ENCODE data around the gene ALCAM.
"Not testable (repeated sequence)": the region's sequence is repeated elsewhere in the genome, so short reads cannot be mapped to it uniquely, and the experiment has no call there.

ALCAM gene

DNA sequence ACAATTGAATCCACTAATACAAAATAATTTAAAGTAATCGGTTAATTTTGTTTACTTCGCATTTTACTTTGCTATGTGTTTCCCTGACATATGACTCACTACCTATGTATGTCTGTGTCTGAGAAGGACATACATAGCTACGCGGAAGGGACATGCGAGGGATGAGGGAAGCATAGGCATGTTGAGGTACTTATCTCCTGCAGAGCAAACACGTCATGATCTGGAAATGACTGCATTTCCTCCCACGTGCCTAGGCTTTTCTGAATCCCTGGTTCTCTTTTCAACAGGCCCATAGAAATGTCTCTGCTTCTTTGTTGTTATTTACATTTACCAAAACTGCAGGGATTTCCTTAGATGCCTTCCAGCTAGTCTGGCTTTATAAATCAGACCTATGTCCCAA lies 27.5 kb downstream of the ALCAM start:
- H3K27me3 Mint-ChIP-seq = no peaks in the 10 kb centered on the region
- no peak overlapping the region for H3K4me3 Mint-ChIP-seq
- no peak for ATAC-seq
- H3K27ac Mint-ChIP-seq = no peak overlapping the region
- H3K9me3 Mint-ChIP-seq = peaks cover 8% of the 10 kb centered on the region
- H3K36me3 Mint-ChIP-seq = peaks cover 43% of the 10 kb centered on the region
- H3K4me1 Mint-ChIP-seq = peaks cover 30% of the 10 kb centered on the region

- ATAC-seq = no peak
- Mint-ChIP-seq H3K4me3 (no peak overlapping the region), H3K36me3 (peaks cover 34% of the 10 kb centered on the region), H3K4me1 (peaks cover 11% of the 10 kb centered on the region), H3K9me3 (no peaks in the 10 kb centered on the region), H3K27ac (no peak overlapping the region), H3K27me3 (no peaks in the 10 kb centered on the region)
These were observed 31.3 kb downstream of the ALCAM start for GRCh38 chr3:105397974-105398373.

GRCh38 chr3:105398437-105398836 lies 31.7 kb downstream of the ALCAM start:
- Mint-ChIP-seq H3K36me3 (peaks cover 36% of the 10 kb centered on the region), H3K27ac (no peak overlapping the region), H3K9me3 (no peaks in the 10 kb centered on the region), H3K4me3 (no peak overlapping the region), H3K4me1 (peaks cover 11% of the 10 kb centered on the region), H3K27me3 (no peaks in the 10 kb centered on the region)
- no peak for ATAC-seq

GRCh38 chr3:105399062-105399461 lies 32.4 kb downstream of the ALCAM start:
- Mint-ChIP-seq H3K4me3 (no peak overlapping the region), H3K4me1 (peaks cover 11% of the 10 kb centered on the region), H3K27me3 (no peaks in the 10 kb centered on the region), H3K36me3 (peaks cover 43% of the 10 kb centered on the region), H3K27ac (no peak overlapping the region), H3K9me3 (peaks cover 3% of the 10 kb centered on the region)
- no peak for ATAC-seq

- Mint-ChIP-seq H3K36me3 (peaks cover 48% of the 10 kb centered on the region), H3K27ac (no peak overlapping the region), H3K27me3 (no peaks in the 10 kb centered on the region), H3K4me1 (peaks cover 11% of the 10 kb centered on the region), H3K9me3 (peaks cover 3% of the 10 kb centered on the region), H3K4me3 (no peak overlapping the region)
- no peak for ATAC-seq
These were observed 32.9 kb downstream of the ALCAM start for GRCh38 chr3:105399611-105400010.

- Mint-ChIP-seq H3K4me1 (peaks cover 7% of the 10 kb centered on the region), H3K4me3 (no peak overlapping the region), H3K9me3 (peaks cover 3% of the 10 kb centered on the region), H3K27me3 (no peaks in the 10 kb centered on the region), H3K36me3 (peaks cover 49% of the 10 kb centered on the region), H3K27ac (no peak overlapping the region)
- ATAC-seq = no peak
These were observed 34.5 kb downstream of the ALCAM start for GRCh38 chr3:105401254-105401653.

- Mint-ChIP-seq H3K27me3 (no peaks in the 10 kb centered on the region), H3K36me3 (peaks cover 54% of the 10 kb centered on the region), H3K4me3 (no peak overlapping the region), H3K9me3 (peaks cover 3% of the 10 kb centered on the region), H3K4me1 (peaks cover 10% of the 10 kb centered on the region), H3K27ac (no peak overlapping the region)
- no peak for ATAC-seq
These were observed 35.0 kb downstream of the ALCAM start for GRCh38 chr3:105401691-105402149.

DNA sequence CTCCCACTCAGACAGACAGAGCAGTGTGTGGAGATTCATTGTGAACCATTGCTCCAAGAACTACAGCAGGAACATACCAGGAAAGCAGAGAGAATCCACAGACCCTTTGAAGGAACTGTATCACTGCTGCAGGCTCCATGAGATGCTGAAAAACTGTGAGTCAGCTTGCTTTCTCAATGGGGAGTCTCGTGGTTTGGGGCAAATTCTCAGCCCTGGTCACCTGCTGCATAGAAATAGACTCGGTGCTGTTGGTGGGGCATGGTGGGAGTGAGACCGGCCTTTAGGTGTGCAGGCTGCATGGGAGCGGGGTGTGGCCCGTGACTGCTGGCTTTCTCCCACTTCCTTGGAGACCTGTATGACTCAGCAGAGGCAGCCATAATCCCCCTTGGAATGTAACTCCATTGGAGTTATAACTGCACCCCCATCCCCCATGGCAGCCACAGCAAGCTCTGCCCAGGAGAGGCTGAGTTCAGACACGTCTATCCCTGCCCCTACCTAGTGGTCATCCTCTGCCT lies 35.6 kb downstream of the ALCAM start:
- Mint-ChIP-seq H3K4me3 (no peak overlapping the region), H3K36me3 (peaks cover 58% of the 10 kb centered on the region), H3K9me3 (peaks cover 7% of the 10 kb centered on the region), H3K27me3 (no peaks in the 10 kb centered on the region), H3K4me1 (peaks cover 15% of the 10 kb centered on the region), H3K27ac (no peak overlapping the region)
- ATAC-seq = no peak

- Mint-ChIP-seq H3K4me1 (peaks cover 15% of the 10 kb centered on the region), H3K36me3 (peaks cover 54% of the 10 kb centered on the region)
- not testable (repeated sequence) for H3K27me3 Mint-ChIP-seq, ATAC-seq, H3K4me3 Mint-ChIP-seq, H3K9me3 Mint-ChIP-seq, H3K27ac Mint-ChIP-seq
These were observed 36.3 kb downstream of the ALCAM start for GRCh38 chr3:105403034-105403433.

DNA sequence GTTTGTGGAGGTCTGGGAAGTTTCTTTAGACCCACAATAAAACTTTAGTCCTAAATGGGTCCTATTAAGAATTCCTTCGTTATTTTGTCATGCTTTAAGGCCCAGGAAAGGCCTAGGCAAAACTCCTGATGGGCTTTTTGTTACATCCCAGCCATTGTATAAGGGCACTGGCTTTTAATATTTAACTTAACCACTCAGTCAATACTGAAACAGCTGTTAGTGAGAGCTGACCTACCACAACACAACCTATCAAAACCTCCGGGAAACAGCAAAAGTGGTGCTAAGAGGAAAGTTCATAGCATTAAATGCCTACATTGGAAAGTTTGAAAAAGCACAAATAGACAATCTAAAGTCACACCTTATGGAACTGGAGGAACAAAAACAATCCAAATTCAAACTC lies 39.6 kb downstream of the ALCAM start:
- Mint-ChIP-seq H3K4me1 (peaks cover 20% of the 10 kb centered on the region), H3K9me3 (peaks cover 7% of the 10 kb centered on the region), H3K27ac (no peak overlapping the region), H3K27me3 (no peaks in the 10 kb centered on the region), H3K36me3 (peaks cover 46% of the 10 kb centered on the region), H3K4me3 (no peak overlapping the region)
- no peak for ATAC-seq

- Mint-ChIP-seq H3K4me3 (no peak overlapping the region), H3K27me3 (no peaks in the 10 kb centered on the region), H3K27ac (no peak overlapping the region), H3K9me3 (peaks cover 4% of the 10 kb centered on the region), H3K36me3 (peaks cover 19% of the 10 kb centered on the region), H3K4me1 (peaks cover 29% of the 10 kb centered on the region)
- no peak for ATAC-seq
These were observed 42.7 kb downstream of the ALCAM start for GRCh38 chr3:105409364-105409763.

DNA sequence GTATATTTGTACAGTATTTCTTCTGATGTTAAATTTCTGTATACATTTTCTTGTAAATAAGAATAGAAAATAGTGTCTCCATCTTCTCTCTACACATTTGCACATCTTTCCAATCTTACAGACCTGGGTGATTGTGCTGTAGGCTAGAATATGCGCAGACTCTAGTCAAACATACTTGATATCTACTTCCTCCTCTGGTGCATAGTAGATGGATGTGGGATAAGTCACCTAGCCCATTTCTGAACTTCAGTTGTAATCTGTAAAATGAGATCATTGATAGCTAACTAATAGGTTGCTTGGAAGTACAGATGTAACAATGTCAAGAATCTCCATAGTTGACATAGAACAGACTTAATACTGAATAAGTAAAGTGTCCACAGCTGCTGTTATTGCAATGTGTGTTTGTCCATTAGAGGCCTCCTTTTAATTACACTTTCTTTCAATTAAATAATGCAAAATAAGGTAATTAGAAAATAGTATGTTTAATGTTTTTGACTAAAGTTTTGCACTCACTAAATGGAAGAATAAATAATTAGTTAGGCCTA lies 46.7 kb downstream of the ALCAM start:
- Mint-ChIP-seq H3K4me1 (peaks cover 51% of the 10 kb centered on the region), H3K27me3 (no peaks in the 10 kb centered on the region), H3K4me3 (no peak overlapping the region), H3K9me3 (no peaks in the 10 kb centered on the region), H3K27ac (no peak overlapping the region), H3K36me3 (peaks cover 5% of the 10 kb centered on the region)
- no peak for ATAC-seq

- Mint-ChIP-seq H3K27me3 (no peaks in the 10 kb centered on the region), H3K27ac (no peak overlapping the region), H3K9me3 (peaks cover 2% of the 10 kb centered on the region), H3K4me3 (no peak overlapping the region), H3K36me3 (peaks cover 5% of the 10 kb centered on the region), H3K4me1 (peaks cover 57% of the 10 kb centered on the region)
- no peak for ATAC-seq
These were observed 48.1 kb downstream of the ALCAM start for GRCh38 chr3:105414841-105415240.

DNA sequence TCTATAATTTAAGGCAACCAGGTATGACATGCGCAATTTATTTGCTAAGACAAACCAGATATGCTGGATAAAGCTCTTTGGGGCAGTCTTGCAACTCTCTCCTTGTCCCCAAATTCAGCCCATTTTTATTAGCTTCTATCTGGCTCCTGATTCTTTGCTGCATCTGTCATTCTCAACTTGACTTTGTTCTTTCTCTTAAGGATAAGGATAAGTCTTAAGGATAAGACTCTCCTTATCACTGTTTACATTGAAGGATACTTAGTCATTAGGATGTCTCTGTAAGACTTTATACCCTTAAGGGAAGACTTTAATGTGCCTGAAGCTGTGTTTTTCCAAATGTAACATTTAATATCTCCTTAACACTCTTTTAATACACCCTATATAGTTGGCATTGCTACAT lies 49.2 kb downstream of the ALCAM start:
- H3K36me3 Mint-ChIP-seq = peaks cover 5% of the 10 kb centered on the region
- no peak overlapping the region for H3K27ac Mint-ChIP-seq
- H3K4me1 Mint-ChIP-seq = peaks cover 56% of the 10 kb centered on the region
- H3K9me3 Mint-ChIP-seq = peaks cover 2% of the 10 kb centered on the region
- ATAC-seq = no peak
- no peaks in the 10 kb centered on the region for H3K27me3 Mint-ChIP-seq
- H3K4me3 Mint-ChIP-seq = no peak overlapping the region

- no peak overlapping the region for H3K4me3 Mint-ChIP-seq
- ATAC-seq = no peak
- H3K27ac Mint-ChIP-seq = peak overlapping the region; percentile 33
- H3K9me3 Mint-ChIP-seq = peaks cover 2% of the 10 kb centered on the region
- H3K4me1 Mint-ChIP-seq = peaks cover 49% of the 10 kb centered on the region
- H3K36me3 Mint-ChIP-seq = peaks cover 5% of the 10 kb centered on the region
- H3K27me3 Mint-ChIP-seq = no peaks in the 10 kb centered on the region
These were observed 51.0 kb downstream of the ALCAM start for GRCh38 chr3:105417525-105418289.

DNA sequence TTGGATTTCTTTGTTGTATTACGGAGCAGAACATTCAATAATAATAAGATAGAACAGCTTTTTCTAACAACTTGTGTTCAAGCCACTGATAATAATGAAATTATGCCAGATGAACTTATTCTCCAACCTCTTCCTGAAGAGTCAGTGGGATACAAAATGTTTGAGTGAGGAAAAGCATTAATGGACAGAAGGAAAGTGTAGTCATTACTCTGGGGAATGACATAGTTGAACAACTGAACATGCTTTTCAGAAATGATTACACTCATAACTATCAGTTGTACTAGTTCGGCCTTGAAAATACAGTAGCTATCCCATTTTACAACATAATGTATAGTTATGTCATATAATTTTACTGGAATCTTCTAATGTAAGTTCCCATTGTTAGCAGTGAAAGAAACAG lies 55.9 kb downstream of the ALCAM start:
- peaks cover 5% of the 10 kb centered on the region for H3K36me3 Mint-ChIP-seq
- H3K4me1 Mint-ChIP-seq = peaks cover 35% of the 10 kb centered on the region
- H3K27ac Mint-ChIP-seq = no peak overlapping the region

More for the DNA sequence above, 55.9 kb downstream of the ALCAM start:
- ATAC-seq = no peak
- H3K4me3 Mint-ChIP-seq = no peak overlapping the region
- H3K9me3 Mint-ChIP-seq = peaks cover 2% of the 10 kb centered on the region
- no peaks in the 10 kb centered on the region for H3K27me3 Mint-ChIP-seq

All from stimulated activated memory B cell treated with anti-CD40 and anti-IgM and Interleukin-4, amounts not matched to agents 10 μg/mL and 1 μg/mL and 100 μg/mL, for 72 hours (primary cell).